H1 (cell line): Measurements from ENCODE around the gene SAMD14. TPM values are rescaled to one million over a fixed set of nuclear protein-coding genes. Genes with fewer than 3 reads are reported as not detected.

ENCODE experiments used
- CTCF ChIA-PET: fragments of 300-600 bp; sonication (Branson Sonifier 250); formaldehyde crosslinking; loops from one replicate; lab custom pipeline; 2021; ENCODE audit not compliant: partially characterized antibody; lab: Charles Lee
- POLR2A ChIA-PET: fragments of 300-600 bp; sonication (Branson Sonifier 250); formaldehyde crosslinking; loops from one replicate; lab custom pipeline; 2021; ENCODE audit warnings: inconsistent platforms; ENCODE audit not compliant: partially characterized antibody; lab: Charles Lee
- DNase-seq, 2 experiments: peaks; one replicate each; pipeline versions ENCODE4 v3.0.0 to v3.0.0-alpha.2; 2010 to 2022; ENCODE audit warnings: low spot score in 2 of 2, low read depth in 1 of 2, mixed read lengths in 1 of 2
- FAIRE-seq: peaks from 2 replicates; lab custom pipeline; 2011; peaks lifted over from hg19 to GRCh38; lab: Jason Lieb, UNC
- H2AFZ ChIP-seq: 2 replicates; pipeline ENCODE4 v1.8.1; 2012; ENCODE audit warnings: low read length, inconsistent platforms
- H2AK5ac ChIP-seq: 2 replicates; pipeline ENCODE4 v1.6.1; 2013; ENCODE audit warnings: low read depth, low read length
- H2BK120ac ChIP-seq: replicated peaks from 2 replicates; pipeline ENCODE3; 2013; ENCODE audit warnings: low read depth, low read length, inconsistent platforms
- H2BK12ac ChIP-seq: 2 replicates; pipeline ENCODE4 v1.6.1; 2013; ENCODE audit warnings: low read depth, low read length
- H2BK15ac ChIP-seq: 2 replicates; pipeline ENCODE4 v1.6.1; 2013; ENCODE audit warnings: low read length
- H2BK20ac ChIP-seq: 2 replicates; pipeline ENCODE4 v1.6.1; 2013; ENCODE audit warnings: low read length
- H2BK5ac ChIP-seq: 2 replicates; pipeline ENCODE4 v1.6.1; 2013; ENCODE audit warnings: low read depth, low read length
- H3K14ac ChIP-seq: 2 replicates; pipeline ENCODE4 v1.6.1; 2013; ENCODE audit warnings: inconsistent platforms; ENCODE audit not compliant: insufficient read length
- H3K18ac ChIP-seq: 2 replicates; pipeline ENCODE4 v1.6.1; 2013; ENCODE audit warnings: low read length; ENCODE audit errors: extremely low read depth
- H3K23ac ChIP-seq: 2 replicates; pipeline ENCODE4 v1.6.1; 2013; ENCODE audit warnings: inconsistent platforms; ENCODE audit not compliant: insufficient read length
- H3K23me2 ChIP-seq: 2 replicates; pipeline ENCODE4 v1.6.1; 2013; ENCODE audit warnings: low read depth, low read length
- H3K27ac ChIP-seq: 2 replicates; pipeline ENCODE4 v1.6.1; 2011; ENCODE audit warnings: low read depth, low read length, inconsistent platforms
- H3K27me3 ChIP-seq, 4 experiments: replicated peaks in 1 of 4; 1 replicate in 1 of 4; 2 replicates in 3 of 4; pipeline versions ENCODE4 v1.6.1 to v1.8.1; 2011 to 2013; ENCODE audit warnings: low read length in 3 of 4, mild to moderate bottlenecking in 3 of 4, inconsistent platforms in 2 of 4, mixed read lengths in 2 of 4, moderate library complexity in 1 of 4; ENCODE audit not compliant: control insufficient read depth in 3 of 4, insufficient read depth in 3 of 4; ENCODE audit errors: extremely low read depth in 1 of 4
- H3K36me3 ChIP-seq, 4 experiments: 2 replicates each; pipeline versions ENCODE4 v1.6.1 to v1.8.1; 2011 to 2013; ENCODE audit warnings: mild to moderate bottlenecking in 4 of 4, low read length in 3 of 4, moderate library complexity in 2 of 4, control low read depth in 1 of 4, inconsistent platforms in 1 of 4; ENCODE audit not compliant: insufficient read depth in 4 of 4, control insufficient read depth in 2 of 4
- H3K4ac ChIP-seq: replicated peaks from 2 replicates; pipeline ENCODE3; 2013; ENCODE audit warnings: low read length, low read depth, mixed read lengths, inconsistent platforms; ENCODE audit not compliant: insufficient read length
- H3K4me1 ChIP-seq, 4 experiments: replicated peaks in 1 of 4; 1 replicate in 1 of 4; 2 replicates in 3 of 4; pipeline versions ENCODE4 v1.6.1 to v1.8.1; 2011 to 2013; ENCODE audit warnings: low read length in 3 of 4, inconsistent platforms in 2 of 4, mixed read lengths in 1 of 4; ENCODE audit not compliant: insufficient read depth in 4 of 4, control insufficient read depth in 3 of 4
- H3K4me2 ChIP-seq, 2 experiments: 2 replicates each; pipeline versions ENCODE4 v1.6.1 to v1.8.1; 2011 to 2013; ENCODE audit warnings: low read depth in 2 of 2, low read length in 2 of 2, control low read depth in 1 of 2, inconsistent platforms in 1 of 2, mild to moderate bottlenecking in 1 of 2; ENCODE audit not compliant: insufficient read depth in 1 of 2
- H3K4me3 ChIP-seq, 4 experiments: fragments of 200-600, 300-600 bp in 1 of 4; sonication (generic), shearing (Covaris generic), sonication (Bioruptor Twin) in 1 of 4; 2 replicates each; pipeline versions ENCODE4 v1.5.1 to v1.8.1; 2011 to 2016; ENCODE audit warnings: low read length in 4 of 4, low read depth in 3 of 4, control low read depth in 2 of 4, inconsistent platforms in 2 of 4, mild to moderate bottlenecking in 2 of 4, mixed read lengths in 1 of 4, moderate library complexity in 1 of 4; ENCODE audit not compliant: insufficient read depth in 2 of 4; ENCODE audit errors: extremely low read depth in 1 of 4
- H3K56ac ChIP-seq: replicated peaks from 2 replicates; pipeline ENCODE3; 2013; ENCODE audit warnings: low read depth, mild to moderate bottlenecking, mixed read lengths, low read length, inconsistent platforms; ENCODE audit not compliant: insufficient read length
- H3K79me1 ChIP-seq: 2 replicates; pipeline ENCODE4 v1.6.1; 2013; ENCODE audit warnings: low read depth, low read length, control low read depth
- H3K79me2 ChIP-seq, 2 experiments: 2 replicates each; pipeline versions ENCODE4 v1.6.1 to v1.8.1; 2012 to 2013; ENCODE audit warnings: low read length in 2 of 2, mild to moderate bottlenecking in 2 of 2, inconsistent platforms in 1 of 2; ENCODE audit not compliant: insufficient read depth in 2 of 2, control insufficient read depth in 1 of 2
- H3K9ac ChIP-seq, 4 experiments: replicated peaks in 1 of 4; 1 replicate in 1 of 4; 2 replicates in 3 of 4; pipeline versions ENCODE4 v1.6.1 to v1.8.1; 2011 to 2013; ENCODE audit warnings: low read depth in 3 of 4, low read length in 3 of 4, control low read depth in 2 of 4, mild to moderate bottlenecking in 2 of 4, moderate library complexity in 2 of 4, inconsistent platforms in 1 of 4; ENCODE audit errors: extremely low read depth in 1 of 4
- H3K9me3 ChIP-seq, 2 experiments: 2 replicates each; pipeline versions ENCODE4 v1.6.1 to v1.8.1; 2012 to 2013; ENCODE audit warnings: mild to moderate bottlenecking in 2 of 2, moderate library complexity in 2 of 2, control low read depth in 1 of 2, inconsistent platforms in 1 of 2, low read depth in 1 of 2, low read length in 1 of 2, mixed read lengths in 1 of 2; ENCODE audit not compliant: insufficient read depth in 2 of 2
- H4K20me1 ChIP-seq, 2 experiments: replicated peaks in 1 of 2; 2 replicates each; pipeline versions ENCODE3 to v1.8.1; 2011 to 2013; ENCODE audit warnings: inconsistent platforms in 2 of 2, low read length in 2 of 2, mild to moderate bottlenecking in 1 of 2; ENCODE audit not compliant: insufficient read depth in 2 of 2, control insufficient read depth in 1 of 2
- H4K5ac ChIP-seq: 2 replicates; pipeline ENCODE4 v1.6.1; 2013; ENCODE audit warnings: low read length, low read depth, mixed read lengths, inconsistent platforms; ENCODE audit not compliant: insufficient read length
- H4K8ac ChIP-seq: 2 replicates; pipeline ENCODE4 v1.8.0; 2013; ENCODE audit warnings: mild to moderate bottlenecking, moderate library complexity, low read length, inconsistent platforms; ENCODE audit not compliant: insufficient read depth; ENCODE audit errors: extremely low read depth
- H4K91ac ChIP-seq: replicated peaks from 2 replicates; pipeline ENCODE3; 2013; ENCODE audit warnings: low read length, mixed read lengths, inconsistent platforms; ENCODE audit not compliant: insufficient read length
- ASH2L ChIP-seq: fragments of 200-600, 300-600 bp; sonication (generic); IDR thresholded peaks from one replicate; pipeline ENCODE4 v1.7.1; 2017; ENCODE audit warnings: low read length
- BRCA1 ChIP-seq: IDR thresholded peaks from 2 replicates; pipeline ENCODE4 v1.6.1; 2012; ENCODE audit warnings: low read depth, low read length, improper control_type of control experiment
- CBX8 ChIP-seq: fragments of 300-800, 300-1000 bp; sonication (generic); IDR thresholded peaks from 2 replicates; pipeline ENCODE4 v1.7.1; 2016; ENCODE audit warnings: low read depth, low read length, borderline replicate concordance
- CEBPB ChIP-seq: IDR thresholded peaks from 2 replicates; pipeline ENCODE4 v1.6.1; 2012; ENCODE audit warnings: low read depth, low read length
- CTBP2 ChIP-seq: IDR thresholded peaks from 2 replicates; pipeline ENCODE4 v1.7.0; 2011; ENCODE audit warnings: borderline replicate concordance, mild to moderate bottlenecking, moderate library complexity, mixed read lengths, low read length; ENCODE audit not compliant: insufficient read depth, insufficient read length
- GABPA ChIP-seq: IDR thresholded peaks from 2 replicates; pipeline ENCODE4 v1.6.1; 2011; ENCODE audit warnings: mild to moderate bottlenecking, low read length, moderate library complexity, borderline replicate concordance; ENCODE audit not compliant: insufficient read depth
- GTF2F1 ChIP-seq: IDR thresholded peaks from 2 replicates; pipeline ENCODE4 v1.6.1; 2012; ENCODE audit warnings: low read depth, low read length, improper control_type of control experiment, borderline replicate concordance
- MAFK ChIP-seq: IDR thresholded peaks from 2 replicates; pipeline ENCODE4 v1.6.1; 2012; ENCODE audit warnings: low read depth, mild to moderate bottlenecking, improper control_type of control experiment, low read length
- RAD21 ChIP-seq, 2 experiments: IDR thresholded peaks in 1 of 2; conservative IDR thresholded peaks in 1 of 2; 2 replicates each; pipeline ENCODE4 v1.6.1; 2011; ENCODE audit warnings: low read depth in 2 of 2, low read length in 2 of 2, improper control_type of control experiment in 1 of 2, inconsistent platforms in 1 of 2, mild to moderate bottlenecking in 1 of 2, moderate library complexity in 1 of 2
- SRF ChIP-seq: IDR thresholded peaks from 2 replicates; pipeline ENCODE4 v1.6.1; 2011; ENCODE audit warnings: mild to moderate bottlenecking, low read depth, low read length, moderate library complexity
- WGBS, 2 experiments: shearing (Covaris generic) in 1 of 2; methylation state at CpG; one replicate each; pipeline versions ENCODE4 v1.1.6 to v1.1.7; 2013 to 2015; ENCODE audit warnings: low lambda C conversion rate in 2 of 2, mixed read lengths in 2 of 2, inconsistent platforms in 1 of 2, low coverage in 1 of 2, missing lambda C conversion rate in 1 of 2; ENCODE audit not compliant: insufficient replicate concordance in 2 of 2, insufficient coverage in 1 of 2, insufficient read length in 1 of 2; ENCODE audit errors: extremely low coverage in 1 of 2, missing lambda C conversion rate in 1 of 2; 5-methylcytosine and 5-hydroxymethylcytosine counted together
- polyA plus RNA-seq, 7 experiments: library from polyadenylated mRNA; depleted of rRNA in 3 of 7; stranded (reverse) in 5 of 7; unstranded in 2 of 7; fragments of >200 nt in 5 of 7; fragments of 200-250 nt in 2 of 7; gene quantifications; 1 replicate in 5 of 7; 2 replicates in 1 of 7; 4 replicates in 1 of 7; pipeline versions ENCODE4 v1.2.1 to v1.2.3, GENCODE V29; 2011 to 2013; ENCODE audit warnings: missing spikeins in 2 of 7, mixed read lengths in 2 of 7
- total RNA-seq: library from RNA; stranded (reverse); fragmentation: NEBNext Ultra II Directional; extraction: Animal tissue kit (Norgen Biotek cat#: 25700); gene quantifications from 2 replicates; pipeline ENCODE4 v1.2.1, GENCODE V29; 2021
- TF ChIP-seq, protein P1 (sequence below), 3 experiments: IDR thresholded peaks; 1 replicate in 2 of 3; 2 replicates in 1 of 3; pipeline versions ENCODE4 v1.5.1 to v1.6.1; 2011; ENCODE audit warnings: low read length in 3 of 3, mild to moderate bottlenecking in 3 of 3, inconsistent platforms in 2 of 3, low read depth in 1 of 3, moderate library complexity in 1 of 3; ENCODE audit not compliant: insufficient read depth in 1 of 3; ENCODE audit errors: control extremely low read depth in 1 of 3

SAMD14 gene
- total and polyA plus RNA-seq, 2 of the 8 experiments (the other 6 are each of a cell fraction or from before 2014, with no cell fraction given) = 5.7 to 5.8 TPM

DNA sequence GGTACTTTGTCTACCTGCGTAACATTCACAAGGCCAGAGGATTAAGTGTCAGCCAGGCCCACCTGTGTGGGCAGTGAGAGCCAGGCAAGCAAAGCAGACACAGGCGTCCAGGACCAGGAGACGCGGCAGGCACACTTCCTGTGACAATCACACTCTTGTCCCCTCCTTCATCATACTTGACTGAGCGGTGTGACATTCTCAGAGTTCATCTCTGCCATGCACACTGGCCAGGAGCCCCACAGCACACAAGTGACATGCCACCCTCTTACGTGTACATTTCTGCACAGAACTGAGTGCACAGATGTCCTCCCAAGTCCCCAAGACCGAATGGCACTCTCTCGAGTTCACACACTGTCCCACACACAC is 11.8 kb upstream of the SAMD14 start:
- CTCF ChIA-PET = interaction anchor here (0.8 to 21.6 kb wide), 7 partner anchors 6 to 155 kb away, joined by 3 to 299 read pairs (median 27); partner anchors contain the start of genes PPP1R9B and SAMD14
- WGBS, 2 experiments = 96% methylated on average over 8 of the region's 8 CpGs; no CpG with 5 or more reads in 1 of the 2 experiments
- no peak for TF ChIP-seq CTBP2
- TF ChIP-seq RAD21 (IDR thresholded peaks at IDR 0.05 in 1 of 2, conservative IDR thresholded peaks at IDR 0.05 in 1 of 2; ENCODE audit: low read depth in 2 of 2, low read length in 2 of 2) = no peak
- TF ChIP-seq GABPA = no peak
- TF ChIP-seq GTF2F1 = no peak
- no peak for TF ChIP-seq MAFK
- no peak for TF ChIP-seq ASH2L
- TF ChIP-seq, protein P1, sequence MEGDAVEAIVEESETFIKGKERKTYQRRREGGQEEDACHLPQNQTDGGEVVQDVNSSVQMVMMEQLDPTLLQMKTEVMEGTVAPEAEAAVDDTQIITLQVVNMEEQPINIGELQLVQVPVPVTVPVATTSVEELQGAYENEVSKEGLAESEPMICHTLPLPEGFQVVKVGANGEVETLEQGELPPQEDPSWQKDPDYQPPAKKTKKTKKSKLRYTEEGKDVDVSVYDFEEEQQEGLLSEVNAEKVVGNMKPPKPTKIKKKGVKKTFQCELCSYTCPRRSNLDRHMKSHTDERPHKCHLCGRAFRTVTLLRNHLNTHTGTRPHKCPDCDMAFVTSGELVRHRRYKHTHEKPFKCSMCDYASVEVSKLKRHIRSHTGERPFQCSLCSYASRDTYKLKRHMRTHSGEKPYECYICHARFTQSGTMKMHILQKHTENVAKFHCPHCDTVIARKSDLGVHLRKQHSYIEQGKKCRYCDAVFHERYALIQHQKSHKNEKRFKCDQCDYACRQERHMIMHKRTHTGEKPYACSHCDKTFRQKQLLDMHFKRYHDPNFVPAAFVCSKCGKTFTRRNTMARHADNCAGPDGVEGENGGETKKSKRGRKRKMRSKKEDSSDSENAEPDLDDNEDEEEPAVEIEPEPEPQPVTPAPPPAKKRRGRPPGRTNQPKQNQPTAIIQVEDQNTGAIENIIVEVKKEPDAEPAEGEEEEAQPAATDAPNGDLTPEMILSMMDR (IDR thresholded peaks at IDR 0.05; ENCODE audit: control extremely low read depth in 1 of 3, insufficient read depth in 1 of 3, low read depth in 1 of 3, low read length in 3 of 3) = no peak
- no peak for TF ChIP-seq BRCA1
- TF ChIP-seq CEBPB = no peak
- TF ChIP-seq SRF = no peak
- no peak for TF ChIP-seq CBX8

More for the DNA sequence above, 11.8 kb upstream of the SAMD14 start:
- Histone ChIP-seq H2BK5ac (no peak overlapping the region), H2BK20ac (no peak overlapping the region), H3K9me3 (no peaks in the 10 kb centered on the region), H3K79me2 (no peaks in the 10 kb centered on the region; a peak in 1 of 4 replicates), H3K4me3 (no peak overlapping the region), H3K23me2 (no peaks in the 10 kb centered on the region; the same call in 1 of the 2 replicates), H2AFZ (no peak overlapping the region), H4K20me1 (peaks cover 9 to 10% of the 10 kb centered on the region in 2 experiments), H2AK5ac (no peak overlapping the region), H4K5ac (no peak overlapping the region), H3K27ac (no peak overlapping the region), H3K79me1 (peaks cover 2% of the 10 kb centered on the region; the same call in 1 of the 2 replicates), H3K36me3 (peaks cover 3 to 19% (median 12%) of the 10 kb centered on the region in 4 experiments; a peak in 5 of 8 replicates), H3K4me2 (no peak overlapping the region), H2BK12ac (no peak overlapping the region), H3K9ac (no peak overlapping the region), H2BK15ac (no peak overlapping the region), H4K8ac (no peak overlapping the region), H2BK120ac (no peak overlapping the region), H3K27me3 (no peaks in the 10 kb centered on the region), H3K56ac (no peak overlapping the region), H3K23ac (no peak overlapping the region), H3K4ac (no peak overlapping the region), H4K91ac (no peak overlapping the region), H3K4me1 (peaks cover 0 to 14% (median 2%) of the 10 kb centered on the region in 4 experiments; a peak in 3 of 7 replicates), H3K14ac (no peak overlapping the region), H3K18ac (no peak overlapping the region)
- POLR2A ChIA-PET = interaction anchor here (1.2 kb wide), 1 partner anchor 10 kb away, joined by 3 read pairs; no protein-coding TSS in a partner anchor
- no peak for DNase-seq
- no peak for FAIRE-seq
